ENCODE data around the gene FLT1. TPM values are rescaled to one million over a fixed set of nuclear protein-coding genes. Genes with fewer than 3 reads are reported as not detected.

FLT1 gene
- total and polyA plus RNA-seq, 11 donors: 13.1 to 73.2 (median 41.1) TPM

DNA sequence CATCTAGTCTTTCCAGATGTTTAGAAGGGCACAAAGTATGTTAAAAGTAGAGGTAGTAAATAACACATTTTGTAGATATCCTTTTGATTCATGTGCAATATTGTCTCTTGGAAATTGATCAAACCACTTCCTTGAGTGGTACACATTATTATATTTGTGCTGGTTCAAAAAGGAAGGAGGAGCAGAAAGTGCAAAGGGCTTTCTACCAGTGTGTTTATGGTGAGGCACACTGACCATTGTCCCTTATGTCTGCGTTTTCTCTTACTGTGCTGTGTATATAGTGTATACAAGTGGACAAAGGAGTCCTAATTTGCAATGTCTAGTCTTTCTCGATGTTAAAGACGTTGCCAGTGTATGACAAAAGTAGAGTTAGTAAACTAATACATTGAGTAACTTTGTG lies 41.4 kb upstream of the FLT1 start:
- ATAC-seq (no peak), DNase-seq (no peak)
- peaks cover 0 to 21% (median 6%) of the 10 kb centered on the region in 12 donors for H3K4me1 ChIP-seq
- TF ChIP-seq, protein P1, sequence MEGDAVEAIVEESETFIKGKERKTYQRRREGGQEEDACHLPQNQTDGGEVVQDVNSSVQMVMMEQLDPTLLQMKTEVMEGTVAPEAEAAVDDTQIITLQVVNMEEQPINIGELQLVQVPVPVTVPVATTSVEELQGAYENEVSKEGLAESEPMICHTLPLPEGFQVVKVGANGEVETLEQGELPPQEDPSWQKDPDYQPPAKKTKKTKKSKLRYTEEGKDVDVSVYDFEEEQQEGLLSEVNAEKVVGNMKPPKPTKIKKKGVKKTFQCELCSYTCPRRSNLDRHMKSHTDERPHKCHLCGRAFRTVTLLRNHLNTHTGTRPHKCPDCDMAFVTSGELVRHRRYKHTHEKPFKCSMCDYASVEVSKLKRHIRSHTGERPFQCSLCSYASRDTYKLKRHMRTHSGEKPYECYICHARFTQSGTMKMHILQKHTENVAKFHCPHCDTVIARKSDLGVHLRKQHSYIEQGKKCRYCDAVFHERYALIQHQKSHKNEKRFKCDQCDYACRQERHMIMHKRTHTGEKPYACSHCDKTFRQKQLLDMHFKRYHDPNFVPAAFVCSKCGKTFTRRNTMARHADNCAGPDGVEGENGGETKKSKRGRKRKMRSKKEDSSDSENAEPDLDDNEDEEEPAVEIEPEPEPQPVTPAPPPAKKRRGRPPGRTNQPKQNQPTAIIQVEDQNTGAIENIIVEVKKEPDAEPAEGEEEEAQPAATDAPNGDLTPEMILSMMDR (IDR thresholded peaks at IDR 0.05): no peak
- no peak for TF ChIP-seq POLR2A (IDR thresholded peaks at IDR 0.05)
- H3K4me3 ChIP-seq: no peak overlapping the region
- H3K27me3 ChIP-seq: peaks cover 0 to 17% (median 2%) of the 10 kb centered on the region in 9 donors
- H3K9me3 ChIP-seq: no peaks in the 10 kb centered on the region
- 91 to 97% (median 94%) methylated on average over 3 of the region's 3 CpGs for WGBS, 4 donors
- intact Hi-C loops (cut with DNase I): loop anchor here in 1 of 10 donors (10.0 kb wide), 1 partner anchor 98 kb away; no protein-coding TSS in a partner anchor
- H3K36me3 ChIP-seq: no peaks in the 10 kb centered on the region
- H3K27ac ChIP-seq: no peak overlapping the region

DNA sequence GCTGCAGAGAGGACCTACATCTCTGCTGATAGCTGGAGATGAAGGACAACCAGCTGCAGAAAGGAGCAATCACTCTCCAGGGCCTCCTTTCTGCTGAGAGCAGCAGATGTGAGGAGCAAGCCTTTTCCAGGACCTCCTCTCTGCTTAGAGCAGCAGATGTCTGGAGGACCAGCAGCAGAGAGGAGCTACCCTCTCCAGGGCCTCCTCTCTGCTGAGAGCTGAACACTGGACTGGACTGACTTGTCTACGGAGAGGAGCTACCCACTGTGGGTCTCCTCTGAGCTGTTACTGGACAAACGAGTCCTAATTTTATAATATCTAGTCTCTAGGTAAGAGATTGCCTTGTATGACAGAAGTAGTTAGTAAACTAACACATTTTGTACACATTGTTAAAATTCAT lies 40.8 kb upstream of the FLT1 start:
- WGBS, 4 donors: 73 to 89% (median 88%) methylated on average over 2 of the region's 2 CpGs
- Histone ChIP-seq H3K27me3 (peaks cover 0 to 21% (median 9%) of the 10 kb centered on the region in 9 donors), H3K36me3 (no peaks in the 10 kb centered on the region), H3K4me3 (no peak overlapping the region), H3K27ac (no peak overlapping the region), H3K4me1 (peaks cover 0 to 28% (median 12%) of the 10 kb centered on the region in 12 donors), H3K9me3 (no peaks in the 10 kb centered on the region)
- TF ChIP-seq, protein P1 (IDR thresholded peaks at IDR 0.05): no peak
- TF ChIP-seq POLR2A (IDR thresholded peaks at IDR 0.05): no peak
- DNase-seq: no peak
- no peak for ATAC-seq
- intact Hi-C loops (cut with DNase I): loop anchor here in 1 of 10 donors (10.0 kb wide), 1 partner anchor 99 kb away; no protein-coding TSS in a partner anchor

DNA sequence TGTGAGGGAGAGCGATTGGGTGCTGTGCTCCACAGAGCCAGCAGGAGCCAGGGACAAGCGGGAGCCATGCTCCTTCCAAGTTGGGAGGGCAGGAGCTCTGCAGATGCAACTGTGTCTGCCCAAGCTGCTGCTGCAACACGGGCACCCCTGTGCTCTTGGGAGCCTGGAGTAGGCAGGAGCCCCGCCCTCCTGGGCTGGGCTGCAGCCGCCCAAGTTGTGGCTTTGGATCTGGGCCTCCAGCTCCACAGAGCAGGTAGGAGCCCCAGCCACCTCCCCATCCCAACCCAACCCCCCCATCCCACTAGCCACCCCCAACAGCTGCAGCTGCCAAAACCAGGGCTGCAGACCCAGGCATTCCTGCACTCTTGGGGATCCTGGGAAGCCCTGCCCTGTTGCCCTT lies 39.9 kb upstream of the FLT1 start:
- no peaks in the 10 kb centered on the region for H3K36me3 ChIP-seq
- DNase-seq (no peak), ATAC-seq (no peak)
- intact Hi-C loops (cut with DNase I): loop anchor here in 6 of 10 donors (5.0 to 10.0 kb wide), 3 partner anchors 38 to 102 kb away; partner anchors contain the start of gene FLT1 (in 2 of the 6)
- H3K27me3 ChIP-seq: peaks cover 0 to 25% (median 9%) of the 10 kb centered on the region in 9 donors
- H3K9me3 ChIP-seq: no peaks in the 10 kb centered on the region
- no peak overlapping the region for H3K4me3 ChIP-seq
- TF ChIP-seq, protein P1 (IDR thresholded peaks at IDR 0.05): no peak
- TF ChIP-seq POLR2A (IDR thresholded peaks at IDR 0.05): no peak
- peaks cover 0 to 32% (median 13%) of the 10 kb centered on the region in 12 donors for H3K4me1 ChIP-seq
- WGBS, 4 donors: 94 to 97% (median 96%) methylated on average over 3 to 5 of the region's 5 CpGs; no CpG with 5 or more reads in 1 of the 4 donors
- no peak overlapping the region for H3K27ac ChIP-seq

GRCh38 chr13:28534210-28534609 lies 39.3 kb upstream of the FLT1 start:
- no peak for ATAC-seq
- peaks cover 0 to 32% (median 13%) of the 10 kb centered on the region in 12 donors for H3K4me1 ChIP-seq
- WGBS, 4 donors: 66 to 78% (median 75%) methylated on average over 4 to 5 of the region's 5 CpGs
- H3K4me3 ChIP-seq: no peak overlapping the region
- H3K27ac ChIP-seq: no peak overlapping the region
- no peaks in the 10 kb centered on the region for H3K9me3 ChIP-seq
- no peak for TF ChIP-seq POLR2A (IDR thresholded peaks at IDR 0.05)
- TF ChIP-seq, protein P1 (IDR thresholded peaks at IDR 0.05): no peak
- intact Hi-C loops (cut with DNase I): loop anchor here in 6 of 10 donors (5.0 to 10.0 kb wide), 3 partner anchors 37 to 103 kb away; partner anchors contain the start of gene FLT1 (in 2 of the 6)
- no peaks in the 10 kb centered on the region for H3K36me3 ChIP-seq
- no peak for DNase-seq
- peaks cover 0 to 25% (median 9%) of the 10 kb centered on the region in 9 donors for H3K27me3 ChIP-seq

All from heart left ventricle (tissue), 16 donors.